ENCODE measurements around the gene PRUNE1.

Gene PRUNE1

GRCh38 chr1:150985179-150985825, 22.9 kb upstream of the PRUNE1 start:
- ChIA-PET CTCF (interaction anchor here (1.4 to 19.7 kb wide), 3 partner anchors 9 to 15 kb away, joined by 4 to 551 read pairs (median 11); partner anchors contain the start of gene MINDY1), POLR2A (no interaction called here)
- H3K4me3 ChIP-seq (ENCODE audit: low read depth, low read length), result no peak overlapping the region
- TF ChIP-seq CTCF (IDR thresholded peaks at IDR 0.05; ENCODE audit: insufficient read depth, low read length, missing control alignments), result no peak
- no peak for DNase-seq (ENCODE audit: low read depth, low spot score)

GRCh38 chr1:150987924-150988323, 20.3 kb upstream of the PRUNE1 start:
- no peak for TF ChIP-seq CTCF (IDR thresholded peaks at IDR 0.05; ENCODE audit: insufficient read depth, low read length, missing control alignments)
- no peak for DNase-seq (ENCODE audit: low read depth, low spot score)
- POLR2A ChIA-PET, result no interaction called here
- CTCF ChIA-PET, result interaction anchor here (1.0 to 19.7 kb wide), 3 partner anchors 9 to 60 kb away, joined by 3 to 551 read pairs (median 67); partner anchors contain the start of genes ANXA9 and MINDY1
- no peak overlapping the region for H3K4me3 ChIP-seq (ENCODE audit: low read depth, low read length)

- TF ChIP-seq CTCF (IDR thresholded peaks at IDR 0.05; ENCODE audit: insufficient read depth, low read length, missing control alignments), result no peak
- no peak overlapping the region for H3K4me3 ChIP-seq (ENCODE audit: low read depth, low read length)
- POLR2A ChIA-PET, result no interaction called here
- CTCF ChIA-PET, result interaction anchor here (7.0 to 16.2 kb wide), 2 partner anchors 11 to 12 kb away, joined by 136 to 551 read pairs; partner anchors contain the start of genes ANXA9, CERS2 and MINDY1
- no peak for DNase-seq (ENCODE audit: low read depth, low spot score)
Measured at GRCh38 chr1:150992626-150993025, 15.6 kb upstream of the PRUNE1 start.

GRCh38 chr1:150994248-150994647, 14.0 kb upstream of the PRUNE1 start:
- no peak overlapping the region for H3K4me3 ChIP-seq (ENCODE audit: low read depth, low read length)
- POLR2A ChIA-PET, result no interaction called here
- CTCF ChIA-PET, result interaction anchor here (1.1 to 16.2 kb wide), 14 partner anchors 11 to 485 kb away, joined by 3 to 551 read pairs (median 7); partner anchors contain the start of genes ANXA9, CERS2, CTSK and MINDY1

GRCh38 chr1:150995460-150995859, 12.8 kb upstream of the PRUNE1 start:
- ChIA-PET CTCF (interaction anchor here (0.7 to 16.2 kb wide), 27 partner anchors 10 to 487 kb away, joined by 3 to 551 read pairs (median 4); partner anchors contain the start of genes ANXA9, CERS2, CTSK and MINDY1), POLR2A (no interaction called here)
- no peak overlapping the region for H3K4me3 ChIP-seq (ENCODE audit: low read depth, low read length)
- TF ChIP-seq CTCF (IDR thresholded peaks at IDR 0.05; ENCODE audit: insufficient read depth, low read length, missing control alignments), result no peak
- no peak for DNase-seq (ENCODE audit: low read depth, low spot score)

More at GRCh38 chr1:150994248-150994647, 14.0 kb upstream of the PRUNE1 start:
- no peak for TF ChIP-seq CTCF (IDR thresholded peaks at IDR 0.05; ENCODE audit: insufficient read depth, low read length, missing control alignments)
- DNase-seq (ENCODE audit: low read depth, low spot score), result no peak

GRCh38 chr1:150995896-150996295, 12.4 kb upstream of the PRUNE1 start:
- POLR2A ChIA-PET, result interaction anchor here (1.2 kb wide), 2 partner anchors 10 to 11 kb away, joined by 3 read pairs; partner anchors contain the start of gene MINDY1
- TF ChIP-seq CTCF (IDR thresholded peaks at IDR 0.05; ENCODE audit: insufficient read depth, low read length, missing control alignments), result peak; percentile 51
- CTCF ChIA-PET, result interaction anchor here (0.6 to 16.2 kb wide), 29 partner anchors 9 to 610 kb away, joined by 3 to 551 read pairs (median 4); partner anchors contain the start of genes ANXA9, C1orf56, CERS2 and CTSK
- no peak for DNase-seq (ENCODE audit: low read depth, low spot score)
- no peak overlapping the region for H3K4me3 ChIP-seq (ENCODE audit: low read depth, low read length)
